Stimulated activated CD4-positive, alpha-beta T cell treated with anti-CD3 and anti-CD28 coated beads, TNF-alpha, amount 100 ng/mL, for 48 hours (primary cell): ENCODE measurements around the gene ZNF717.
"Not testable (repeated sequence)": the region's sequence is repeated elsewhere in the genome, so short reads cannot be mapped to it uniquely, and the experiment has no call there.

Experiments
- DNase-seq, 3 donors: peaks; one replicate each; pipeline ENCODE4 v3.0.0-alpha.2; 2020; ENCODE audit warnings: low read depth in 3 of 3

ZNF717 gene

DNA sequence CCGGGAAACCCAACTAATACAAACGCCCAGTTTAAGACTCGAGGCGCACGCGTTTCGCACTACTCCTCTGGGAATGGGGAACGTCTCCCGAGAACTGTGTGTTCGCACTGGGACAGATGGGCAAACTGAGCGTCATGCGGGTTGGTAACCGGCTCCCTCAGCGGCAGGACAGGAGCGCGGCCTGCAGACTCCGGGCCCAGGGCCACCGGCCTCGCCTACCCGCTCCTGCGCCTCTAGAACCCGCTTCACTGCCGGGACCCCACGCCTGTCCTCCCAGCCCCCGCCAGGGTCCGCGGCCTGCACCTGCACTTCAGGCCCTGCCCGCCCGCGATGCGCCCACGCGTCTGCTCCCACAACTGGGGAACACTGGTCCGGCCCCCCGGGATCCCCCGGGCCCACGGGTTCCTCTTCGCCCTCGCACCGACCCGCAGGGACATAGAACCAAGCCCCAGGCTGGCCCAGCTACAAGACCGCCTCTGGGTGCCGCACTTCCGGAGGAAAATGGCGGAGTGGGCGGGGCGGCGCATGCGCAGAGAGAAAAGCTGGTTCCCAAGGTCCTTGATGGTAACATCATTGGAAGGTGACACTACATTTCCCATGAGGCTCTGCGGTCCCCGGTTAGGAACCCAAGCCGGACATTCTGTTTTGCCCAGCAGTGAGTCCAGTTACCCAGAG is at the start of gene ZNF717:
ZNF717 (minus strand) TSS at position 469 of the 675 bp plus-strand sequence. CDS start 2,187 bp downstream, outside the sequence.
- DNase-seq, result peak; percentile 81 to 92 (median 87)

DNA sequence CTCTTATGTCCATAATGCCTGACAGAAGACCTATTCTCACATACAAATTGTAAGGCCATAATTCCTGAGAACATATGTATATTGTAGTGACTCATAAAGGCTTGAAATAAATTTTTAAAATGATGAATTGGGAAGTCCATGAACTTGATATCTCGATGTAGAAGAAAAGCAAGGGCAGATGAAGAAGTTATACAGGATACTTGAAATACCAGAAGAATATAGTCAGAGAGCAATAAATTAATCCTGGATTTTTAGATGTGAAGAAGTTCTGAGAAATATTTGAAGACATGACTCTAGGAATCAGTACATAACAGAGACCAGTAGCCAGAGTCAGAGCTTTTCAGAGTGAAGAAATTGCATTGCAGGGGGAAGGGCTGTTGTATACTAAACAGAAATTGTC is 45.7 kb upstream of the ZNF717 start:
- not testable (repeated sequence) for DNase-seq

- DNase-seq, result not testable (repeated sequence)
Measured at GRCh38 chr3:75818019-75818418, 32.7 kb upstream of the ZNF717 start.

- not testable (repeated sequence) for DNase-seq
Measured at GRCh38 chr3:75816287-75817180, 31.2 kb upstream of the ZNF717 start.

DNA sequence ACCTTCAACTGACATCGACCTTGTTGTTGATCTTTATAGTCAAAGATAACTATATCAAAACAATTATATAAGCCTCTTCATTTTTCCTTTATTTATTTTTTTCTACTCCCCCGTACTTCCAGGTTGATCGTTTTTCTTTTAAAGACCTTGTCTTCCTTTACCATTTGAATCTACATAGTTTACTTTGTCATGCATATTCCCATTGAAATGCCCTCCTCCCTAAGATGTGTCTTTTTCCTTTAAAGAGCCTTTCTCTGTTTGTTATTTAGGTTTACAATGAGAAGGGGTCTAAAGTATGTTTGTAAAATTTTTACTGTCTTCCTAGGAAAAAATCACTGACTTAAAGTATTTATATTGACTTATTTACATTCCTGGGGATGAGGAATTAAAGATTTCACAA is 29.4 kb upstream of the ZNF717 start:
- no peak for DNase-seq

DNA sequence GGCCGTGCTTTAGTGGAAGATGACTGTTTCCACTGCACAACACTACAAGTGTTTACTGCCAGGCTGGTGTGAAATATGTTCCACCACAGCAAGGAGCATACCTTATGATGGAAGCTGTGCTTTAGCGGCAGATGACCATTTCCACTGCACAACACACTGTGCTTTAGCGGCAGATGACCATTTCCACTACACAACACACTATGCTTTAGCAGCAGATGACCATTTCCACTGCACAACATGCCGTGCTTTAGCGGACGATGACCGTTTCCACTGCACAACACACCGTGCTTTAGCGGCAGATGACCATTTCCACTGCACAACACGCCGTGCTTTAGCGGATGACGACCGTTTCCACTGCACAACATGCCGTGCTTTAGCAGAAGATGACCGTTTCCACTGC is 2.8 kb downstream of the ZNF717 start:
- DNase-seq, result no peak

DNA sequence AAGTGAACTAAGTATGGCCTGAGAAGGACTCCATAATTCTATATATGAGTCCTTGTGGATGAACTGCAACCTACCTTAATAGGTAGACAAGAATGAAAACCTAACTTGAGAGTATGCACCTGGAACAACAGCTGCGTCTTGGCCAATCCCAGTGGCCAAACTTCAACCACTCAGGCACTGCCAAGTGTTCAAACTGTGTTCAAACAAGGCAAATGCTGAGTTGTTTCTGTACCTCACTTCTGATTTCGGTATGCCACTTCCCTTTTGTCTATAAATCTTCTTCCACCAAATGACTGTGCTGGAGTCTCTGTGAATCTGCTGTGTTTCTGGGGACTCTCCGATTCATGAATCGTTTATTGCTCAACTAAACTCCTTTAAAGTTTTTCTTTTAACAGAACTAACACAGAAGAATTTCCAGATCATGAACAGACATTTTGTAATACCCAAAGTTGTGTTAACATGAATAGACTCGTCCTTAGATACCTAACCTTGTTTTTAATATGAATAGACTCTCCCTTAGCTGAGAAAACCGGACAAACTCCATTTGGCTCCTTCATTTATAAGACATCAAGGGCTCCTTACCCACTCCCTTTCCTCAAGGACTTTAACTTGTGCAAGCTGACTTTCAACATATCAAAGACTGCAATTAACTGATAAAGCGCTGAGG is 4.1 kb downstream of the ZNF717 start:
- no peak for DNase-seq

GRCh38 chr3:75777742-75778141 is 7.6 kb downstream of the ZNF717 start:
- DNase-seq, result not testable (repeated sequence)

DNA sequence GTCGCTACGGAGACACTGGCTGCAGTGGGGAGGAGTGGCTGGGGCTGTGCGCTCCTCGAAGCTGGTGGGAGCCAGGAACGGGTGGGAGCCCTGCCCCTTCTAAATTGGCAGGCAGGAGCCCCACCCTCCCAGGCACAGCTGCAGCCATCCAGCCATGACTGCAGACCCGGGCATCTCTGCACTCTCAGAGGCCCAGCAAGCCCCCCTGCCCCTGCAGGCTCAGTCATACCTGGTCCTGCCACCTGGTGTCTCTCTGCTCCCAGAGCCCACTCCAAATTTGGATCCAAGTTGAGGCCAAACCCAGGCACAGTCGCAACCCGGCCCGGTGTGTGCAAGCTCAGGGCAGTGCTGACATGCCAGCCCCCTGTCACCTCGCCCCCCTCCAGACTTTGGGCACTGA is 13.7 kb downstream of the ZNF717 start:
- not testable (repeated sequence) for DNase-seq

DNA sequence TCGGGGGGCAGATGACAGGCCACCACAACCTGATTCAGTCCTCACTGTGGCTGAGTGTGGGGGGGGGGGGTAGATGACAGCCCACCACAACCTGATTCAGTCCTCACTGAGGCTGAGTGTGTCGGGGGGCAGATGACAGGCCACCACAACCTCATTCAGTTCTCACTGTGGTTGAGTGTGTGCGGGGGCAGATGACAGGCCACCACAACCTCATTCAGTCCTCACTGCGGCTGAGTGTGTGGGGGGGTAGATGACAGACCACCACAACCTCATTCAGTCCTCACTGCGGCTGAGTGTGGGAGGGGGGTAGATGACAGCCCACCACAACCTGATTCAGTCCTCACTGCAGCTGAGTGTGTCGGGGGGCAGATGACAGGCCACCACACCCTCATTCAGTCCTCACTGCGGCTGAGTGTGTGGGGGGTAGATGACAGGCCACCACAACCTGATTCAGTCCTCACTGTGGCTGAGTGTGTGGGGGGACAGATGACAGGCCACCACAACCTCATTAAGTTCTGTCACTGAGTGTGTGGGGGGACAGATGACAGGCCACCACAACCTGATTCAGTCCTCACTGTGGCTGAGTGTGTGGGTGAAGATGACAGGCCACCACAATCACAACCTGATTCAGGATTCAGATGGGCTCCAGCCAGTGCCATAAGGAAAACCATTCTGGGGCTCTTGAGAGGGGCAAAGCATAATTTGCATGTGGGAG is 16.9 kb downstream of the ZNF717 start:
- no peak for DNase-seq

- no peak for DNase-seq
Measured at GRCh38 chr3:75737831-75738493, 47.4 kb downstream of the ZNF717 start.

- no peak for DNase-seq
Measured at GRCh38 chr3:75727985-75728384, 57.4 kb downstream of the ZNF717 start.

- DNase-seq, result no peak
Measured at GRCh38 chr3:75692061-75692460, 93.3 kb downstream of the ZNF717 start.

- DNase-seq, result no peak
Measured at GRCh38 chr3:75687323-75687722, 98.0 kb downstream of the ZNF717 start.
